ENCODE measurements around the gene SLC12A7.

GRCh38 chr5:1086137-1086536 is 25.7 kb downstream of the SLC12A7 start:
- TF ChIP-seq CTCF (IDR thresholded peaks at IDR 0.05; ENCODE audit: insufficient read depth, low read depth, low read length) (no peak), EZH2 (IDR thresholded peaks at IDR 0.05; ENCODE audit: insufficient read depth, low read length) (no peak)

Measured in astrocyte (in vitro differentiated cells and primary cell).